Mesothelial cell of epicardium (in vitro differentiated cells): ENCODE measurements around the gene ACTRT2. TPM values are rescaled to one million over a fixed set of nuclear protein-coding genes. Genes with fewer than 3 reads are reported as not detected.

Source experiments
- DNase-seq, 2 experiments: peaks; one replicate each; pipeline ENCODE4 v3.0.0; 2021; ENCODE audit warnings: low spot score in 2 of 2; ENCODE audit not compliant: unreplicated experiment in 2 of 2
- H3K27ac Mint-ChIP-seq: 2 replicates; pipeline ENCODE4 v1.8.0; 2021; ENCODE audit warnings: mixed read lengths
- H3K27me3 Mint-ChIP-seq: 2 replicates; pipeline ENCODE4 v1.8.0; 2021; ENCODE audit warnings: low read depth, mixed read lengths
- H3K36me3 Mint-ChIP-seq: 2 replicates; pipeline ENCODE4 v1.8.0; 2021; ENCODE audit warnings: mixed read lengths
- H3K4me1 Mint-ChIP-seq: 2 replicates; pipeline ENCODE4 v1.8.0; 2021; ENCODE audit warnings: mixed read lengths
- H3K4me3 Mint-ChIP-seq: 2 replicates; pipeline ENCODE4 v1.8.0; 2021; ENCODE audit warnings: mild to moderate bottlenecking, moderate library complexity, mixed read lengths
- H3K9me3 Mint-ChIP-seq: 2 replicates; pipeline ENCODE4 v1.8.0; 2021; ENCODE audit warnings: mixed read lengths
- CTCF ChIP-seq: fragments of 200-600 bp; sonication (generic); IDR thresholded peaks from one replicate; pipeline ENCODE4 v1.5.0; 2021; ENCODE audit warnings: antibody characterized with exemption; ENCODE audit not compliant: unreplicated experiment
- total RNA-seq: library from RNA; stranded (reverse); gene quantifications from 3 replicates; pipeline ENCODE4 v1.2.1, GENCODE V29; 2021

The ACTRT2 gene
- total RNA-seq, 1 donor from 2014 or later, result not detected

GRCh38 chr1:3051270-3052268 is 30.3 kb downstream of the ACTRT2 start:
- Mint-ChIP-seq H3K4me1 (no peaks in the 10 kb centered on the region), H3K9me3 (peaks cover 15% of the 10 kb centered on the region), H3K27ac (no peak overlapping the region), H3K27me3 (peaks cover 60% of the 10 kb centered on the region), H3K4me3 (no peak overlapping the region), H3K36me3 (no peaks in the 10 kb centered on the region)
- peak in 1 of 2 experiments; percentile 25 for DNase-seq
- no peak for TF ChIP-seq CTCF

GRCh38 chr1:3052501-3052900 is 31.2 kb downstream of the ACTRT2 start:
- Mint-ChIP-seq H3K27ac (no peak overlapping the region), H3K4me3 (no peak overlapping the region), H3K9me3 (peaks cover 9% of the 10 kb centered on the region), H3K36me3 (no peaks in the 10 kb centered on the region), H3K4me1 (no peaks in the 10 kb centered on the region), H3K27me3 (peaks cover 63% of the 10 kb centered on the region)
- no peak for TF ChIP-seq CTCF
- peak in 1 of 2 experiments; percentile 34 for DNase-seq

- H3K9me3 Mint-ChIP-seq, result peaks cover 6% of the 10 kb centered on the region
- no peaks in the 10 kb centered on the region for H3K4me1 Mint-ChIP-seq
- H3K36me3 Mint-ChIP-seq, result no peaks in the 10 kb centered on the region
- H3K27ac Mint-ChIP-seq, result no peak overlapping the region
- no peak for TF ChIP-seq CTCF
- no peak overlapping the region for H3K4me3 Mint-ChIP-seq
- H3K27me3 Mint-ChIP-seq, result peaks cover 69% of the 10 kb centered on the region
- peak in 1 of 2 experiments; percentile 31 for DNase-seq
Measured at GRCh38 chr1:3053366-3053980, 32.2 kb downstream of the ACTRT2 start.

GRCh38 chr1:3053986-3054385 is 32.7 kb downstream of the ACTRT2 start:
- Mint-ChIP-seq H3K4me1 (no peaks in the 10 kb centered on the region), H3K4me3 (no peak overlapping the region), H3K36me3 (no peaks in the 10 kb centered on the region), H3K9me3 (peaks cover 7% of the 10 kb centered on the region), H3K27me3 (peaks cover 71% of the 10 kb centered on the region), H3K27ac (no peak overlapping the region)
- no peak for DNase-seq
- TF ChIP-seq CTCF, result no peak

- H3K4me1 Mint-ChIP-seq, result no peaks in the 10 kb centered on the region
- no peaks in the 10 kb centered on the region for H3K36me3 Mint-ChIP-seq
- DNase-seq, result no peak
- peaks cover 9% of the 10 kb centered on the region for H3K9me3 Mint-ChIP-seq
- peaks cover 72% of the 10 kb centered on the region for H3K27me3 Mint-ChIP-seq
- H3K27ac Mint-ChIP-seq, result no peak overlapping the region
- TF ChIP-seq CTCF, result no peak
- H3K4me3 Mint-ChIP-seq, result no peak overlapping the region
Measured at GRCh38 chr1:3054474-3054873, 33.2 kb downstream of the ACTRT2 start.
